PFSK-1 (cell line): ENCODE data around the gene LSM3.

ENCODE experiments used
- FOXP2 ChIP-seq: optimal IDR thresholded peaks from 2 replicates; pipeline ENCODE3; 2011; ENCODE audit warnings: borderline replicate concordance, control low read depth, inconsistent platforms; ENCODE audit not compliant: insufficient read depth; ENCODE audit errors: extremely low read length, extremely low read depth
- POLR2AphosphoS5 ChIP-seq: IDR thresholded peaks from 2 replicates; pipeline ENCODE4 v1.6.1; 2012; ENCODE audit warnings: low read depth, mild to moderate bottlenecking, control low read depth, low read length, moderate library complexity
- SIN3A ChIP-seq: IDR thresholded peaks from 2 replicates; pipeline ENCODE4 v1.6.1; 2012; ENCODE audit warnings: mild to moderate bottlenecking, low read length, moderate library complexity, borderline replicate concordance; ENCODE audit not compliant: insufficient read depth
- TAF1 ChIP-seq: IDR thresholded peaks from 2 replicates; pipeline ENCODE4 v1.6.1; 2012; ENCODE audit warnings: low read length, control low read depth, borderline replicate concordance; ENCODE audit not compliant: insufficient read depth
- TF ChIP-seq, protein P1 (sequence below), 2 experiments: IDR thresholded peaks; 2 replicates each; pipeline versions ENCODE4 v1.6.1 to v1.8.0; 2011 to 2012; ENCODE audit warnings: low read depth in 2 of 2, low read length in 2 of 2, control low read depth in 1 of 2, inconsistent platforms in 1 of 2, mild to moderate bottlenecking in 1 of 2, moderate library complexity in 1 of 2; ENCODE audit not compliant: insufficient read depth in 1 of 2

The LSM3 gene

DNA sequence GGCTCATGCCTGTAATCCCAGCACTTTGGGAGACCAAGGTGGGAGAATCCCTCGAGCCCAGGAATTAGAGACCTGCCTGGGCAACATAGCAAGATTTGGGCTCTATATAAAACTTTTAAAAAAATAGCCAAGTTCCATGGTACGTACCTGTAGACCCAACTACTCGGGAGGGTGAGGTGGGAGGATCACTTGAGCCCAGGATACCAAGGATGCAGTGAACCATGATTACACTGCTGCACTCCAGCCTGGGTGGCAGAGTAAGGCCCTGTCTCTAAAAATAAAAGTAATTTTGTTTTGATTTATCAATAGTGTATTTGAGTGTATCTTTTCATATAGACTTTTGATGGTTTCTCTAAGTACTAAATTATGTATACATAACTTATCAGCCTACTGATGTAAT, 63.1 kb downstream of the LSM3 start:
- TF ChIP-seq, protein P1, sequence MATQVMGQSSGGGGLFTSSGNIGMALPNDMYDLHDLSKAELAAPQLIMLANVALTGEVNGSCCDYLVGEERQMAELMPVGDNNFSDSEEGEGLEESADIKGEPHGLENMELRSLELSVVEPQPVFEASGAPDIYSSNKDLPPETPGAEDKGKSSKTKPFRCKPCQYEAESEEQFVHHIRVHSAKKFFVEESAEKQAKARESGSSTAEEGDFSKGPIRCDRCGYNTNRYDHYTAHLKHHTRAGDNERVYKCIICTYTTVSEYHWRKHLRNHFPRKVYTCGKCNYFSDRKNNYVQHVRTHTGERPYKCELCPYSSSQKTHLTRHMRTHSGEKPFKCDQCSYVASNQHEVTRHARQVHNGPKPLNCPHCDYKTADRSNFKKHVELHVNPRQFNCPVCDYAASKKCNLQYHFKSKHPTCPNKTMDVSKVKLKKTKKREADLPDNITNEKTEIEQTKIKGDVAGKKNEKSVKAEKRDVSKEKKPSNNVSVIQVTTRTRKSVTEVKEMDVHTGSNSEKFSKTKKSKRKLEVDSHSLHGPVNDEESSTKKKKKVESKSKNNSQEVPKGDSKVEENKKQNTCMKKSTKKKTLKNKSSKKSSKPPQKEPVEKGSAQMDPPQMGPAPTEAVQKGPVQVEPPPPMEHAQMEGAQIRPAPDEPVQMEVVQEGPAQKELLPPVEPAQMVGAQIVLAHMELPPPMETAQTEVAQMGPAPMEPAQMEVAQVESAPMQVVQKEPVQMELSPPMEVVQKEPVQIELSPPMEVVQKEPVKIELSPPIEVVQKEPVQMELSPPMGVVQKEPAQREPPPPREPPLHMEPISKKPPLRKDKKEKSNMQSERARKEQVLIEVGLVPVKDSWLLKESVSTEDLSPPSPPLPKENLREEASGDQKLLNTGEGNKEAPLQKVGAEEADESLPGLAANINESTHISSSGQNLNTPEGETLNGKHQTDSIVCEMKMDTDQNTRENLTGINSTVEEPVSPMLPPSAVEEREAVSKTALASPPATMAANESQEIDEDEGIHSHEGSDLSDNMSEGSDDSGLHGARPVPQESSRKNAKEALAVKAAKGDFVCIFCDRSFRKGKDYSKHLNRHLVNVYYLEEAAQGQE (IDR thresholded peaks at IDR 0.05; ENCODE audit: insufficient read depth in 1 of 2, low read depth in 2 of 2, low read length in 2 of 2) = no peak
- TF ChIP-seq SIN3A (no peak), TAF1 (no peak), POLR2AphosphoS5 (no peak), FOXP2 (no peak)

DNA sequence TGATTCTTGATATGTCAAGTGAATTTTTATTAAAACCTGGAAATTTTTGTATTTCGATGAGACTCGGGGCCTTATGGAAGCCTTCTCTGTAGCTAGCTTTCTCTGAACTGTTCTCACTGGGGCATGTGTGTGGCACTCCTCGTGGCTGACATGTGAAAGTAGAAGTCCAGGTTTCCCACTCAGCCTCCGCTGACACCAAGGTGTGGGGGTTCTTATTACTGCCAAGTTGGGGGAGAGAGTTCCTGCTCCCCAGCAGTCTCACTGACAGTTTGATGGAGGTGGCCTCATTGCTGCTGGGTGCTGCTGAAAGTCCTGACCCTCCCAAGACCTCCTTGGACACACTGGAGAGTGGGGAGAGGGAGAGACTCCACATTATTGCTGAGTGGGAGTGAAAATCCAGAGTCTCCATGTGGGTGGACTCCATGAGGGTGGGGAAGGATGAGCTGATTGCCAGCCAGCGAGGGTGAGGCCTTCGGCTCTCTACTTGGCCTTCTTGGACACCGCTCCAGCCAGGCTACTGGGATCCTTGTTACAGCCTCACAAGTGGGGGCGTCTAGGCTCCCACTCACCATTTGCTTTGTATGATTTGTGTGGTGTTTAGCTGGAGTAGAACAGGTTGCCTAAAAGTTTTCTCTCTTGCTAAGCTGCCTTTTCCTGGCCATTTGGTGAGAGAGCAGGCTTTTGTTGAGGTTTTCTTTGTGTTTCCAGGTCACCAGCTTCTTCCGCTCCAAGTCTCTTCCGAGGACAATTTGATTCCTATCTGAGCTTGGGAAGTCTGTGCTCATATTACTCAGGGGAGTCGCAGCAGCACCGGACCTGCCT, 64.1 kb downstream of the LSM3 start:
- TF ChIP-seq FOXP2 = no peak
- TF ChIP-seq, protein P1 (IDR thresholded peaks at IDR 0.05; ENCODE audit: insufficient read depth in 1 of 2, low read depth in 2 of 2, low read length in 2 of 2) = no peak
- no peak for TF ChIP-seq POLR2AphosphoS5
- no peak for TF ChIP-seq TAF1
- TF ChIP-seq SIN3A = no peak

DNA sequence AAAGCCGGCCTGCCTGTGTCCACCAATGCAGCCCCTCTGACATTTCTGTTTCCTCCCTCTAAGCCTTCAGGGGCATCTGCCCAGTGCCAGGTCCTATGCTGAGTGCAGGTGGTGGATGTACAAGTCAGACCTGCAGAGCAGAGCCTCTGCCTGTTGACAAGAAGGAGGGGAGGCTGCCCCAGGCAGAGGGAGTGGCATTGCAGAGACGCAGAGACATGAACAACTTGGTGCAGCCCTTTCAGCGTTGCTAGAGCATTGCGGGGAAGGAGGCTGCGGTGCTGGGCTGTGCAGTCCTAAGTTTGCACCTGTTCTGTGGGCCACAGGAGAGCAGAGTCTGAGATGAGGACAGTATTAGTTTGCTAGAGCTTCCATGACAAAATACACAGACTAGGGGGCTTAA, 65.2 kb downstream of the LSM3 start:
- TF ChIP-seq TAF1 (no peak), FOXP2 (no peak), SIN3A (no peak)
- TF ChIP-seq, protein P1 (IDR thresholded peaks at IDR 0.05; ENCODE audit: insufficient read depth in 1 of 2, low read depth in 2 of 2, low read length in 2 of 2) = no peak

DNA sequence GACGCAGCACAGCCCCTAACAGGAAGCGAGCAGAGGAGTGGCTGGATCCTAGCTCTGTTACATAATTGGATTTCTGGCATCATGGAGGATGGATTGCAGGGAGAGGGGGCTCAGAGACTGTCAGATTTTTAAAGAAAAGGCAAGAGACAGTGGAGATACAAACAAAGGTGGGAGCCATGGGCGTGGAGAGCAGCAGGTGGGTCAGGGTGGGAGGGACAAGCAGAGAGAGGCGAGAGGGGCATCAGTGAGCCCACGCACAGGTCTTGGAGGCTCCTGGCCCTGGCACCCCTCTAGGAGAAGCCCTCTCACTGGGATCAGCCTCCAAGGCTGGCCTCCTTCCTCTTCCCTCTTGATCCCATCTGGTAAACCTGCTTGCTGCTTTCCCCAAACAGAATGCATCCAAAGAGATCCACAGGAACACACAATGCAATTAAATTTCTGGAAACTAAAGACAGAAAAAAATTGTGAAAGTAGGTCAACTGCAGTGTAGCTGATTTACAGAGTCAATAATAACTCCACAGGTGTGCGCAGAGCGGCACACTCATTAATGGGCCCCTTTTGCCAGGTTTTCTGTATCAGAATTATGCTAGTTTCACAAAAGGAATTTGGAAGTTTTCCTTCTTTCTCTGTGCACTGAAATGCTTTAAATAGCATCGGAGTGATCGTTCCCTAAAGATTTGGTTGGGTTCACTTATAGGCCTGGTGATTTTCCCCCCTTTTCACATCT, 66.1 kb downstream of the LSM3 start:
- no peak for TF ChIP-seq FOXP2
- no peak for TF ChIP-seq TAF1
- TF ChIP-seq, protein P1 (IDR thresholded peaks at IDR 0.05; ENCODE audit: insufficient read depth in 1 of 2, low read depth in 2 of 2, low read length in 2 of 2) = no peak
